GM18520 (cell line): ENCODE data around the gene SEL1L2.

Experiments
- ATAC-seq: cut with Tn5 transposase; IDR thresholded peaks from one replicate; pipeline ENCODE4 v1.9.1; 2021; ENCODE audit not compliant: unreplicated experiment

SEL1L2 gene

GRCh38 chr20:13822459-13822858 lies 168.0 kb downstream of the SEL1L2 start:
- no peak for ATAC-seq

DNA sequence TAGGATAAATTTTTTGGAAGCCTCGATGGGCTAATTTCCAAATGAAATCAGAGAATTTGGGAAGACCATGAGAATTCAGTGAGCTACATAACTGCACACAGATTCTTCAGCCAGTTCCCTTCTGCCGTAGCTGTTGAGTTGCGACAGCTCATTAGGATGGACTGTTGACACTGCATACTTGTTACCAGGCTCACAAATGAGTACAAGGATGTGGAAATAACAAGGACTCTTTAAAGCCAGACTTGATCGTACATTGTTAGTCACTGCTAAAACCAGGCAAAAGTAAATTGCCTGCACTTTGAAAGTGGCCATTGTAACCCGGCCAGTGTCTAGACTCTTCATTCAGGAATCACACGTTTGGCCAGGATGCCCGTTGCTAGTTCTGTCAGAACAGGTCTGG lies 168.5 kb downstream of the SEL1L2 start:
- ATAC-seq: no peak

DNA sequence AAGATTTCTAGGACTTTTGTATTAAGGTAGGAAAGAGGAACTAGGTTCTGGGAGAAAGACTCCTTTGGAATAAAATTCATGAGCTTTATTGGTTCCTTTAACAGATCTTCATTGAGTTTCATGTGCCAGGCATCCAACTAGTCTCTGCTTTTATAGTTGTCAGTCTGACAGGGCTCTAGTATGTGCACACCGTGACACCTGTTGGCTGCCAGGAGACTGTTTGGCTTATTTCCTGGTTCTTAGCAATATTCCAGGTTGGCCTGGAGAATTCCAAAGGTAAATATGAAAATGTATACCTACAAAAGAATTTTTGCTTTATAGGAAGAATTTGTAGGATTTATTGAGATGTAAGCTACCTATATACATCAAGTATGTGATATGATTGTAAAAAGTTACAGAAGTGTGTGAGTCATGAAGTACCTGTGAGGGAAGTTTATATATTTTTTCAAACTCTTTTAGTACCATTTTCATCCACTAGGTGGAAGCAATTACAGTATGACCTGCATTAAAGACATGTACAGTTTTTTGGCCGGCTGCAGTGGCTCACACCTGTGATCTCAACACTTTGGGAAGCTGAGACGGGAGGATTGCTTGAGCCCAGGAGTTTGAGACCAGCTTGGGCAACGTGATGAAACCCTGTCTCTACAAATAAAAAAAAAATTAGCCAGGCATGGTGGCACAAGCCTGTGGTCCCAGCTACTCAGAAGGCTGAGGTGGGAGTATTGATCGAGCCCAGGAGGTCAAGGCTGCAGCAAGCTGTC lies 170.3 kb downstream of the SEL1L2 start:
- peak; percentile 62 for ATAC-seq

DNA sequence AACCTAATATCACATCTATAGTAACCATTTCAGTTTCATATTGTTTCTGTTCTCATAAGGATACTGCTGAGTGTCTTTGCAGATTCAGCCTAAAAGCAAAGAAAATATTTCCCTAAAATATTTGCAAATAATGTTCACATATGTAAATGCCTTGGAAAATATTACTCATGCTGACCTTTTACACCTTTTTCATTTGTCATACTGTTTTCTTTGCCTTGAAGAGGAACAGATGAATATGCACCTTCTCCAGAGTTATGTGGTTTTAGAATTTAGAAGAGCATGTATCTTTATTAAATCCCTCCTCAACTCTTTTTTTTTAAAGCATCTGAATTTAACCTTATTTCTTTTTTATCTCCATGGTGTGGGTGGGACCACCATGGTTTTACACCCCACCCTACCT lies 173.1 kb downstream of the SEL1L2 start:
- ATAC-seq: no peak

DNA sequence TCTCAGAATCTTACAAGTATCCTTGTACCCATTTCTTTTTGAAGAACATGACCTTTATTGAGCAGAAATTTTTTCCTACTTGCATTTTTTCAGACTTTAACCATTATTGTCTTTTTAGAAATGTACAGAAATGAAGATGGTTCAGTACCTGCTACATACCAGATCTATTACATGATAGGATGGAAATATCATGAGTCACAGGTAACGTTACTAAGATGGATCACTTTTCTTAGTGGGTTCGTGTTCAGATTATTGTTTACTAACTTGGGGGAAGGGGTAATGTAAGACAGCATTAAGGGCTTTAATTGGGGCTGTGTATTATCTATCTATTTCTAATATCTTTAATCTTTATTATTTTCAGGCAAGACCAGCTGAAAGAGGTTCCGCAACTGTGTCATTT lies 173.7 kb downstream of the SEL1L2 start:
- ATAC-seq: no peak

GRCh38 chr20:13814672-13815071 lies 175.7 kb downstream of the SEL1L2 start:
- ATAC-seq: no peak

DNA sequence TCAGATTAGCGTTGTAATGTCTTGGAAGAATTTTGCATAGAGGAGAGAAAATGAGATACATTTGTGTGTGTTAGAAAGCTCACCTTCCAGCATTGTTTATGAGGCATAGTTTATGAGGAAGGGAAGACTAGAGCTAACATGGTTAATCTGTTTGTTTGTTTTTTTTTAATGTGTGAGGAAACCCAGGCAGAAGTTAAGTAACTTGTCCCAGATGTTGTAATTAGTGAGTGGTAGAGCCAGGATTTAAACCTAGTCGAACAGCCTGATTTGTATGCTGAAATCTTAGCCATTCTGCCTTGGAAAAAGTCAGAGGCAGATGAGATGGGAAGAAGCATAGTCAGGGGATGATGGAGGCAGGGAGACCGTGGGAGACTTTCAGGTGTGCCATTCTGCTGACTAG lies 176.5 kb downstream of the SEL1L2 start:
- no peak for ATAC-seq

DNA sequence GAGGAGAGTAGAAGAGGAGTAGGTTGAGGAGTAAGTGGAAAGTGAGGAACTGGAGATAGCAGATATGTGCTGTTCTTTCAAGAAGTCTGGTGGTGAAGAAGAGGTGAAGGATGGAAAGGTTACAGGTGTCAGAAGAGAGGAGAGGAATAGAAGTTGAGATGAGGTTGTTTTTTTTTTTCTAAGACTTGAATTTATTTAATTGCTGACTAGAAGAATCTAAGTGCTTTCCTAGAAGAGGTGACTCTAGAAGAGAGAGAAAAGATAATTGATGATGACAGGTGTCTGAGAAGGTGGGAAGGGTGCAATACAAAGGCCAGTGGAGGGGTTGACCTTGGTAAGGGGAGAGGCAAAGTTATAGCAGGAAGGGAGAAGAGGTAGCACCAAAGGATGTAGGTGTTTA lies 180.0 kb downstream of the SEL1L2 start:
- no peak for ATAC-seq

DNA sequence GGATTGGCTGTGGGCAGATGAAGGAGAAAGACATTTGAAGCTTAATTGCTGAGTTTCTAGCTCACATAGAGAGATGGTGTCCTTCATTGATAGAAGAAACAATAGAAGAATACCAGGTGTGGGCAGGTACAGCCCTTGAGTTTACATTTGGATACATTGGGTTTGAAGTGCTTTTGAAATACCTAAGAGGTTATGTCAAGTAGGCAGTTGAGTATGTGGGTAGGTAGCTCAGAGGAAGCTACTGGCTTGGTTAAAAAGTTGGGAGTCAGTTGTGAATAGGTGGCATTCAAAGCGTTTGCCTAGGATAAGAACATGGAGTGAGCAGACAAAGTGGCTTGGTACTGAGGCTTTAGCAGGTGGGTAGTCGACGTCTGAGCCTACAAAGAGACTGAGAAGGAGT lies 180.6 kb downstream of the SEL1L2 start:
- ATAC-seq: no peak

DNA sequence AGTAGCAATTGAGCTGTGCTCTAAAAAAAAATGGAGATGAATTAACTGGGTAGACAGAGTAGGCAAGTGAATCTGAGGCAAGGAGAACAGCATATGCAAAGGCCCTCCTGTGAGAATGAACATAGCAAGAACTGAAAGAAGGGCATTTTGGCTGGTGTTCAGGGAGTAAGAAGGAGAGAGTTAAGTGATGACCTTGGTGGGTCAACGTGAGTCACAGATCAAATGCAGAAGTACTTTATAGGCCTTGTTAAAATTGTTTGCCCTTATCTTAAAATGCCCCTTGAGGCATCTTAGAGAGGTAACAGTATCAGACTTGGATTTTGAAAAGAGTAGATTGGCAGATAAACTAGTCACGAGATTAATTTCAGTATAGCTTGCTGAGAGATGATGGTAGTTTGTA lies 181.0 kb downstream of the SEL1L2 start:
- no peak for ATAC-seq

- no peak for ATAC-seq
Measured at GRCh38 chr20:13800728-13801134, 189.7 kb downstream of the SEL1L2 start.

DNA sequence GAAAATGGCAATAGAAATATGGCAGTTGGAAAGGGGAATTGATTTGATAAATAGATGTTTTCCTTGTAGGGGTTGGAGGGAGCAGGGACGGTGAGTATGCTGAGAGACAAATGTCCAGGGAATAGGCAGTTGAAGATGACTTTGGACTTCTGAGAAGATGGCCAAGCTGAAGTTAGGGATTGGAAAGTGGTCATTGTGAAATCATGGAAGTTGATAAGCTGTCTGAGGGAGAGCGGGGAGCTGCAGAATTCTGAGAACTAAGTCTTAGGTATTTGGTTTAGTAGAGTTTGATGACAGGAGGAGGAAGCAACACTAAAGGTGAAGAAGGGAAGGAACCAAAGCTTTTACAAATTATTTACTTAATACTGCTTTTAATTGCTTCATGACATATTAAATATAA lies 190.4 kb downstream of the SEL1L2 start:
- no peak for ATAC-seq
